Parathyroid adenoma (tissue), 2 donors: ENCODE data around the gene DNAJC7.

Source experiments
- H2AFZ ChIP-seq: fragments of 300-600 bp; sonication (generic); one replicate; pipeline ENCODE4 v1.7.0; 2017; ENCODE audit warnings: antibody characterized with exemption, mild to moderate bottlenecking
- H3K27ac ChIP-seq: fragments of 300-600 bp; sonication (generic); one replicate; pipeline ENCODE4 v1.7.0; 2017
- H3K27me3 ChIP-seq: fragments of 300-600 bp; sonication (generic); one replicate; pipeline ENCODE4 v1.7.0; 2017; ENCODE audit warnings: low read length; ENCODE audit not compliant: control insufficient read depth, insufficient read depth
- H3K36me3 ChIP-seq: fragments of 300-600 bp; sonication (generic); one replicate; pipeline ENCODE4 v1.7.0; 2017; ENCODE audit warnings: low read length; ENCODE audit not compliant: control insufficient read depth, insufficient read depth
- H3K4me1 ChIP-seq: fragments of 300-600 bp; sonication (generic); one replicate; pipeline ENCODE4 v1.7.0; 2017; ENCODE audit warnings: control low read depth
- H3K4me2 ChIP-seq: fragments of 300-600 bp; sonication (generic); one replicate; pipeline ENCODE4 v1.7.0; 2017; ENCODE audit warnings: low read length
- H3K4me3 ChIP-seq: fragments of 300-600 bp; sonication (generic); one replicate; pipeline ENCODE4 v1.7.0; 2017; ENCODE audit warnings: low read depth, low read length
- H3K79me2 ChIP-seq: fragments of 300-600 bp; sonication (generic); one replicate; pipeline ENCODE4 v1.7.0; 2017; ENCODE audit warnings: control low read depth
- H3K9ac ChIP-seq: fragments of 300-600 bp; sonication (generic); one replicate; pipeline ENCODE4 v1.7.0; 2017; ENCODE audit warnings: mild to moderate bottlenecking
- H3K9me3 ChIP-seq: fragments of 300-600 bp; sonication (generic); one replicate; pipeline ENCODE4 v1.7.0; 2017; ENCODE audit warnings: low read length; ENCODE audit not compliant: control insufficient read depth
- CTCF ChIP-seq: fragments of 300-600 bp; sonication (generic); IDR thresholded peaks from one replicate; pipeline ENCODE4 v1.7.0; 2017; ENCODE audit warnings: antibody characterized with exemption, mild to moderate bottlenecking
- donor health status: primary hyperparathyroidism.

DNAJC7 gene

GRCh38 chr17:42038221-42038973 lies 21.2 kb upstream of the DNAJC7 start:
- Histone ChIP-seq H3K9me3 (no peaks in the 10 kb centered on the region), H3K9ac (no peak overlapping the region), H3K4me2 (no peak overlapping the region), H2AFZ (no peak overlapping the region), H3K36me3 (no peaks in the 10 kb centered on the region), H3K27ac (no peak overlapping the region), H3K79me2 (no peaks in the 10 kb centered on the region), H3K27me3 (no peaks in the 10 kb centered on the region), H3K4me1 (no peaks in the 10 kb centered on the region), H3K4me3 (no peak overlapping the region)
- TF ChIP-seq CTCF = no peak

- H3K36me3 ChIP-seq = no peaks in the 10 kb centered on the region
- H3K4me2 ChIP-seq = no peak overlapping the region
- H3K9ac ChIP-seq = no peak overlapping the region
- H3K27ac ChIP-seq = no peak overlapping the region
- no peak for TF ChIP-seq CTCF
- H3K4me1 ChIP-seq = no peaks in the 10 kb centered on the region
- no peaks in the 10 kb centered on the region for H3K79me2 ChIP-seq
- no peaks in the 10 kb centered on the region for H3K27me3 ChIP-seq
- no peak overlapping the region for H3K4me3 ChIP-seq
- no peak overlapping the region for H2AFZ ChIP-seq
- H3K9me3 ChIP-seq = no peaks in the 10 kb centered on the region
Observed at GRCh38 chr17:42034059-42034458, 16.8 kb upstream of the DNAJC7 start.

- H3K4me2 ChIP-seq = no peak overlapping the region
- H3K27ac ChIP-seq = no peak overlapping the region
- H3K79me2 ChIP-seq = no peaks in the 10 kb centered on the region
- H2AFZ ChIP-seq = no peak overlapping the region
- TF ChIP-seq CTCF = no peak
- no peak overlapping the region for H3K9ac ChIP-seq
- no peak overlapping the region for H3K4me3 ChIP-seq
- H3K4me1 ChIP-seq = no peaks in the 10 kb centered on the region
- H3K27me3 ChIP-seq = no peaks in the 10 kb centered on the region
- no peaks in the 10 kb centered on the region for H3K9me3 ChIP-seq
- H3K36me3 ChIP-seq = no peaks in the 10 kb centered on the region
Observed at GRCh38 chr17:42031584-42031983, 14.3 kb upstream of the DNAJC7 start.

GRCh38 chr17:42028791-42029127 lies 11.5 kb upstream of the DNAJC7 start:
- Histone ChIP-seq H3K4me2 (no peak overlapping the region), H3K79me2 (no peaks in the 10 kb centered on the region), H3K36me3 (no peaks in the 10 kb centered on the region), H2AFZ (no peak overlapping the region), H3K4me1 (no peaks in the 10 kb centered on the region), H3K4me3 (no peak overlapping the region), H3K9me3 (no peaks in the 10 kb centered on the region), H3K27me3 (no peaks in the 10 kb centered on the region), H3K9ac (no peak overlapping the region), H3K27ac (no peak overlapping the region)
- no peak for TF ChIP-seq CTCF
